Activated CD4-positive, alpha-beta T cell treated with anti-CD3 and anti-CD28 coated beads, Interleukin-2, Interleukin-6, amounts not matched to agents 100 ng/mL and 50 ng/mL, durations not matched to agents 16 hours and 8 hours (primary cell): ENCODE data around the gene SLC9B1.

Experiments used
- DNase-seq: peaks from one replicate; pipeline ENCODE4 v3.0.0-alpha.2; 2020

The SLC9B1 gene, protein sequence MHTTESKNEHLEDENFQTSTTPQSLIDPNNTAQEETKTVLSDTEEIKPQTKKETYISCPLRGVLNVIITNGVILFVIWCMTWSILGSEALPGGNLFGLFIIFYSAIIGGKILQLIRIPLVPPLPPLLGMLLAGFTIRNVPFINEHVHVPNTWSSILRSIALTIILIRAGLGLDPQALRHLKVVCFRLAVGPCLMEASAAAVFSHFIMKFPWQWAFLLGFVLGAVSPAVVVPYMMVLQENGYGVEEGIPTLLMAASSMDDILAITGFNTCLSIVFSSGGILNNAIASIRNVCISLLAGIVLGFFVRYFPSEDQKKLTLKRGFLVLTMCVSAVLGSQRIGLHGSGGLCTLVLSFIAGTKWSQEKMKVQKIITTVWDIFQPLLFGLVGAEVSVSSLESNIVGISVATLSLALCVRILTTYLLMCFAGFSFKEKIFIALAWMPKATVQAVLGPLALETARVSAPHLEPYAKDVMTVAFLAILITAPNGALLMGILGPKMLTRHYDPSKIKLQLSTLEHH

DNA sequence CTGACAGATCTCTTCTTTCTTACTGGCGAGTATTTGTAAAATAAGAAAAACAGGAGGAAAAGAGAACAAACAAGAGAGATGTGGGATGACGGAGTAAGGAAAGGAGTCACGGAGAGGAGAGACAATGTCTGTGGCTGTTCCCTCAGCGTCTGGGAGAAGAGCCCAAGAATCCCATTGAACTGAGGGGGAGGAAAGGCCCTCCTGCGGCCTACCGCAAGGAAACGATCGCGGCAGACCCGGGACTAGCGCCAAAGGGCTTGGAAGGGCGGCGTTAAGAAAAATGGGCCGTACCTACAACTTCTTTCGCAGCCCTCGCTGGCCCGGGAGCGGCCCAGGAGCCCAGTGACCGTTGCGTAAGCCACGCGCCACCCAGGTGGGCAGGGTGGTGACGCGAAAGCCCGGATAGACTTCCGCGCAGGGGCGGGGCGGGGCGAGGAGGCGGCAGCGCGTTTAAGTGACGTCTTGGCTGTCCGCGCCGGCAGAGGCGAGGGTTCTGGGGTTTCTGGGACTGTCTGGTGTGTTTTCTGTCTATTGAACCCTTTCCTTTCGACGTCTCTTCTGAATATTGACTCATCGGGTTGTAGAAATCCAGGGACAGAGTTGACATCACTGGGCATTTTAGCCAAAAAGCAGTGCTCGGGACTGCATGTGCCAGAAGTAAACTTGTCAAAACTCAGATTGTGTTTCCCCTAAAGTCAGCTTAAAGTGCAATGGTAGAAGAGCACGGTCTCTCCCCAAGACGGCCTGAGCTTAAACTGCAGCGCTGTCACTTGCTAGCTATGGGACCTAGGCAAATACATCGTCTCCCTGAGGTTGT is at the start of gene SLC9B1:
Gene SLC9B1, minus strand, starts transcription at position 398 of the 817 bp plus-strand sequence. CDS start 27,994 bp downstream, outside the sequence.
- peak; percentile 96 for DNase-seq

DNA sequence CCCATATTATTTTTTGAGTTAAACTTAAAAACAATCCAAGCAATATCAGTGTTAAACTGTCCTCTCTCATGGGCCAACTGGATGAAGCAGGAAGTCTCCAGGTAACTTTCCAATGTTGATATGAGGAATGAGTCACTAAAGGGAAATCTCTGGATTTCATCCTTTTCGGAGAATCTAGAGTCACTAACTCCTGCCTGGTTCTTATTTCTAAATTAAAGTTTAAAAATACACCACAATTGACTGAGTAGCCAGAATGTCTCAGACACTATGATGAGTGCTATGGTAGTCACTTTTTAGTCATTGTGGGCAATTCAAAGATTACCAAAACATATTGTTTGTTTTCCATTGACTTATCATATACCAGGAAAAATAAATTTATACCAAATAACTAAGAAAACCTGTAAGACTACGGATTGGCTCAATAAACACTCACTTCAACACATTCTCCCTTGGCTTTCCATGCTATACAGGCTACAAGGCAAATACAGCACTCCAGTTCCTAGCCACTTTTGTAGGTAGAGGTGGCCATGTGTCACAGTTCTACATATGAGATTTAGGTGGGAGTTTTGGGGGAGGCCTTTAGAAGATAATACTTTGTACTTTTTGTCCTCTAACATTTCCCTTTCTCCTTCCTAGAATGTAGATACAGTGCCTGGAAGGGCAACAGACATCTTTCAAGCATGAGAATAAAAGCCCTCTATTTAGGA is 48.5 kb upstream of the SLC9B1 start:
- DNase-seq: no peak

DNA sequence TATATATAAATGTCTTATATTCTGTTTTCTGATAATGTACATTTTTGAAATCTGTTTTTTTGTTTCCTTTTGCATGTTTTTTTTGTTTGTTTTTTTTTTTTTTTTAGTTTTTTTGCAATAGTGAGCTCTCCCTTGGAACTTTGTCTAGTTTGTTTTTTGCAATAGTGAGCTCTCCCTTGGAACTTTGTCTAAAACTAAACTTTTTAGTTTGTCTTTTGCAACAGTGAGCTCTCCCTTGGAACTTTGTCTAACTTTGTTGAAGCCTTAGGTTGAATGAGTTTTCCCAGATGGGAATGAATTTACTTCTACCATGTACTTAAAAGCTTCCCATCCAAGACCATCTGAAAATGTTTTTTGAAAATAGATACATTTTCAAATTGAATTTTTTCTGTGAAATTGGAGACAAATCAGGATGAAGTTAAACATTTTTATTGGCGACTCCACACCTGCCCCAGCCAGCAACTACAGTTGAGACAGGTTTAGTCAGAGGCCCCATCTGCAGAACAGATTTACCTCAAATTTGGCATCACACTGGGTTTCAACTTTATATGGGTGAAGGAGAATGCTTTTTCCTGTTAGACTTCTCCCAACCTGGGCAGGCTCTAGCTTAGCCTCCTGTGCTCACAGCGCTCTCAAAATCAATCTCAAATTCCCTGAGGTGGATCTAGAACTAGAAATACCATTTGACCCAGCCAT is 41.1 kb upstream of the SLC9B1 start:
- no peak for DNase-seq

DNA sequence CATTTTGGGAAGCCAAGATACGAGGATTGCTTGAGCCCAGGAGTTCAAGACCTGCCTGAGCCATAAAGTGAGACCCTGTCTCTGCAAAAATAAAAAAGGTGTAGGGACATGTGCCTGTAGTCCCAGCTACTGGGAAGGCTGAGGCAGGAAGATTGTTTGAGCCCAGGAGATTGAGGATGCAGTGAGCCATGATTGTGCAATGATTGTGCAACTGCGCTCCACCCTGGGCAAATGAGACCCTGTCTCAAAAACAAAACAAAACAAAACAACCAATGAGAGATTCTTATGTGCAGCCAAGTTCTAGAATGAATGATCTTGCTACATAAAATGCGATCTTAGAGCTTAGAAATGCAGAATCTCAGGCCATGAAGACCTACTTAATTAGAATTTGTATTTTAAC is 34.5 kb upstream of the SLC9B1 start:
- no peak for DNase-seq

DNA sequence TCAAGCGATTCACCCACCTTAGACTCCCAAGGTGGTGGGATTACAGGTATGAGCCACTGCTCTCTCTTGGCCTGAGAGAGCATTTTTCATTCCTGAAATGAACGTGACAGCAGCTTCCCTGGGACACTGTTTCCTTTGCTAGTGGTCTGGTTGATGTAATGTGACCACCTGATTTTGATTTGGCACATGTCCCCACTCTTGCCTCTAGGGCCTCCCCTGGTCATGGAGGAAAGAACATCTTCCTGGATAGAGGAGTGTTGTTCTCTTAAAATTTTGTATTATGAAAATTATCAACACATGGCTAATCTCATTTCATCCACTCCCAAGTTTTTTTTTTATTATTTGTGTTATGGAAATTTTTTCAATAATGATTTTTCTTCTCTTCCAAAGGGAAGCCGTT is 33.3 kb upstream of the SLC9B1 start:
- DNase-seq: no peak

DNA sequence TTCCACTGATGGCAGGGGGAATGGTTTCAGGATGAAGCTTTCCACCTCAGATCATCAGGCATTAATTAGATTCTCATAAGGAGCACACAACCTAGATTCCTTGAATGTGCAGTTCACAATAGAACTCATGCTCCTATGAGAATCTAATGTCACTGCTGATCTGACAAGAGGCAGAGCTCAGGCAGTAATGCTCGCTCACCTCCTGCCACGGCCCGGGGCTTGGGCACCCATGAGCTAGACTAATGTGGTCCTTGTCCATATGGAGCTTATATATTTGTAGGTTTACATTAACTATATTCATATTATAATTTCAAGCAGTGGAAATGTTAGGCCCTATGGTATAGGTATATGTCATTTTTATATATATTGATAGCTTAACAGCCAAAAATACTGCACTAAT is 32.6 kb upstream of the SLC9B1 start:
- no peak for DNase-seq

DNA sequence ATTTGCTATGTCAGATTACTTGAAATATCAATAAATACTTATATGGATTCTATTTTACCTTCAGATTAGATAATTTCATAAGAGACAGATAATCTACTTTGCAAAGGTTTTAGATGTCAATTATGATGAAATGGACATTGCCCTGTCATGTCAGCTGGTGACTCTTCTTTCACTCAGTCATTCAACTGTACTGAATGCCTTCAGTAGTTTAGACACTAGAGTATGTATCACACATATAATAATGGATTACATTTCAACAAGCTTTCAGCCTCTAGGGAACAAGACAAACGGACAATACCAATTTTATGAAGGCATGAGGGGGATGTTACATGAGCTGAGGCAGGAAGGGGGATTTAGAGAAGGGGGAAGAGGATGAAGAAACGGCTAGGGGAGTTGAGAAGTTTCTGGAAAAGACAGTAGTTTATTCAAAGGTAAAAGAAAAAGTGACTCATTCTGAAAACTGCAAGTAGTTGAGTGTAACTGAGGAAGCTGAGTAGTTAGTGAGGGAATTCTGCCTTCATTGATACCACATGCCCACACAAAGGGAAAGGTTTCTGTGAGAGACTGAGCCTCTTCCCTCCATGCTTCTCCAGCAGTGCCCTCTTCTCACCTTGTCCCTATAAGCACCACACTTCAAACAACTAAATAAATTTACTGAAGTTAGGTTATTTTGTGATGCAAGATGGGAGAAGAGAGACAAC is 31.4 kb upstream of the SLC9B1 start:
- peak; percentile 18 for DNase-seq

DNA sequence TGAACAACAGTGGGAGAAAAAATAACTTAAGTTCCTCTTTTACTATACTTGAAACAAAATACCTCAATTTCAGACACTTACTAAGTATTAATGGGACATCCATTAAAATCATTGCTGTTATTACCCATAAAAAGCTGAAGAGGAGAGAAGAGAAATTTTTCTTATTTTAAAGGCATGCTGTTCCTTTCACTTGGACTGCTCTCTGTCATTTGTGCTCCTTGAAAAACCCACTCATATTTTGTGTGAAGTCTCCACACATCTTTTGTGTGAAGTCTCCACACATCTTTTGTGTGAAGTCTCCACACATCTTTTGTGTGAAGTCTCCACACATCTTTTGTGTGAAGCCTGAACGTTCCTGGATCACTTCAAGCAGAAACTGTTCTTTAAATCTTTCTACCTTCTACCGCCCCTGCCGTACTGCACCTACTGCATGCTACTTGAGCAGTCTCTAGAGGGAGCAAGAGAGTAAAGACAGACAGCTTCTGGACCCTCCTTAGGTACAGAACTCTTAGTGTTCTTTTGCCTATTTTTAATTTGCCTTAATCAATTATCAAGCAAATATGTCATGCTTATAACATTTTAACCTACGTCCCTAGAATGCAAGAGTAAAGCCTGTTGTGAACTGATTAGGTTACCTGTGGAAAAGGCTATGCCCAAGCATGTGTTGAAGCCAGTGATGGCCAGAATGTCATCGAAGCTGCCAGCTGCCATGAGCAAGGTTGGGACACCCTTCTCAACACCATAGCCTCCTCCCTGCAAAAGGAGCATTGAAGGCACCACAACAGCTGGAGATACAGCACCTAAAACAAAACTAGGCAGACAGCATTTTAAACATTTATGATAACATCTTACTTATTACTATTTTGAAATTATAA is 27.1 kb upstream of the SLC9B1 start:
- DNase-seq: peak; percentile 54

DNA sequence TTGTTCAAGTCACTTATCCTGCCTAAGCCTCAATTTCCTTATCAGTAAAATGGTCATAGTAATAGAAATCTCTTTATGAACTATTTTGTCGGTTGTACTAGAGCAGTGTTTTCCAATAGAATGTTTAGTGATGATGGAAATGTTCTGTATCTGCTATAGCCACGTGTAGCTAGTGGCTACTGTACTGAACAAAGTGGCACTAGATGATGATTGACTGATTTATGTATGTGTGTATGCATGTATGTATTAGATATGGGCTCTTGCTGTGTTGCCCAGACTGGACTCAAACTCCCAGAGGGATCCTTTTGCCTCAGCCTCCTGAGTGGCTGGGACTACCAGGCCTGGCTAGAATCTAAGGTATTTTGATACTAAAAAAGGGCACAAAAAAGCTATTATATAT is 24.7 kb upstream of the SLC9B1 start:
- no peak for DNase-seq

DNA sequence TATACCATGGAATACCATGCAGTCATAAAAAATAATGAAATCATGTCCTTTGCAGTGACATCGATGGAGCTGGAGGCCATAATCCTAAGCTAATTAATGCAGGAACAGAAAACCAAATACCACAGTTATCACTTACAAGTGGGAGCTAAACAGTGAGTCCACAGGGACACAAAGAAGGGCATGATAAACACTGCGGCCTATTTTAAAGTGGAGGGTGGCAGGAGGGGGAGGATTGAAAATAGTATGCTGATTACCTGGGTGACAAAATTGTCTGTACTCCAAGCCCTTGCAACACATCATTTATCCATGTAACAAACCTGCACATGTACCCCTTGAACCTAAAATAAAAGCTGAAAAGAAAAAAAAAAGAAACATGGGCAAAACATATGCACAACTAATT is 16.7 kb upstream of the SLC9B1 start:
- no peak for DNase-seq

DNA sequence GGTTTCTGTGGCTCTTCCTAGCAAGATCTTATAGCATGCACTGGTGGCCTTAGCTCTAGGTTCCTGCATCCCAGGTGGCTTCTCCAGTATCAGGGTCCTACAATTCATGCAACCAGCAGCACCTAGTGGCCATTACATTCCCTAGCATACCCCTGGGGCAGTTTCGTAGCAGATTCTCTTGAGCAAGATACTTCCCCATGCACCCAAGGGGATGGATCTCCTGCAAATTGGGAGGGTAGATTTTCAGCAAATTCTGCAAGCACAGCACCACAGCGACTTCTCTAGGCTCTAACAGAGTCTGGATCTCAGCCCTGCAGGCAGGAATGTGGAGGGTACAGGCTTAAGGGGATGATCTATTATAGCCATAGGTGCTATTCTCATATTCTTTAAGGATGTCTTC is 13.1 kb upstream of the SLC9B1 start:
- DNase-seq: no peak

DNA sequence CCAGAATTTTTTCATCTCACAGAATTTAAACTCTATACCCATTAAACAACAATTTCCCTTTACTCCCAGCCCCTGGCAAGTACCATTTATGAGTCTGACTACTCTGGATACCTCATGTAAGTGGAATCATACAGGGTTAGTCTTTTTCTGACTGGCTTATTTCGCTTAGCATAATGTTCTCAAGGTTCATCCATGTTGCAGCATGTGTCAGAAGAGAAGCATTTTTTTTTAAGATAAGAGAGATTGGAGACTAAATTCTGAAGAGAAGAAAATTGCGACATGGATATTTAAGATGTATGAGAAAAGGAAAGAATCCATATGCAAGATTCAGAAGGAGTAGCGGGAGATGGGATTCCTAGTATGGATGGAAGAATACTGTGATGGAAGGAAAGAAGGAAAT is 11.3 kb upstream of the SLC9B1 start:
- DNase-seq: no peak

DNA sequence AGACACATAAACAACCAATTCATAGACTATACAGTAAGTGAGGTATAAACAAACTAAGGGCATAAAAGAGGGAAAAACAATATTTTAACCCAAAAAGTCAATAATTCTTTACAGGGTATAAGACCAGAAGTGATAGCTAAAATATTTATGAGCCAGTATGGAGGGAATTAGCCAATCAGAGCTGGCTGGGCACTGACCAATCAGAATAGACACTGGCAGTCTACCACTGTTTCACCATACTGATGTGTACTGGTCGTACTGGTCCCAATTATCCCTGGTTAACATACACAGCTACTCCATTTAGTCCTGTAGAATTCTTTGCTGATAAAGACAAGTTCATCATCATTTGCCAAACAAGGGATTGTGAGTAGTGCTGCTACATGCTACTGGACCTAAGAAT is 9.8 kb upstream of the SLC9B1 start:
- no peak for DNase-seq

DNA sequence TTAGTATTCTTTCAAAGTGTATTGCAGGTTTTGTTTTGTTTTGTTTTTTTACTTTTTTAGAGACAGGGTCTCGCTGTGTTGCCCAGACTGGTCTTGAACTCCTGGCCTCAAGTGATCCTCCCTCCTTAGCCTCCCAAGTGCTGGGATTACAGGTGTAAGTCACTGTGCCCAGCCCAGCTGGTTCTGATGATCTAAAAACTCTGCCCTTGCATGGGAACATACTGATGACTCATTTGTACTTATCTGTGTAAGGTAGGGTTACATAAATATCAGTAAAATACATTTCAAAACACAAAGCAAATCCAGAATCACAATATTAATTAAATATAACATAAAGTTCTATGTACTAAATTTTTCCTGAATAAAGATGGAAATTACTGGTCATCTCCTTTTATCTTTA is 7.4 kb upstream of the SLC9B1 start:
- no peak for DNase-seq

DNA sequence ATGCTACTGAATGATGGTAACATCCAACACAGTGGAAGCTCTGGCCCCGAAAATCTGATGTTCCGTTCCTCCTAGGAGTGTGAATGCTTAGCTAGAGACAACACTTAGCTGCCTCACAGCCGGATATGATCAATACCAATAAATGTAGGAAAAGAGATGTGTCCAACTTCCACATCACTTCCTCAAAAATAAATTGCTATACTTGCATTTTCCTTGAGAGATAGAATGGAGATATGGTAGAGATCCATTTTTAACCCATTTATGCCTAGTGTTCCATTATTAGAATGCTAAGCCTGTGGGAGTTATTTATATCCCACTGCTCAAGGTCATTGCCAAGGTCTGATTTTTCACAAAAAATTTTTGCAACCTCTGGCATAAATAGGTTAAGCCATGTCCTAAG is 5.5 kb upstream of the SLC9B1 start:
- no peak for DNase-seq

DNA sequence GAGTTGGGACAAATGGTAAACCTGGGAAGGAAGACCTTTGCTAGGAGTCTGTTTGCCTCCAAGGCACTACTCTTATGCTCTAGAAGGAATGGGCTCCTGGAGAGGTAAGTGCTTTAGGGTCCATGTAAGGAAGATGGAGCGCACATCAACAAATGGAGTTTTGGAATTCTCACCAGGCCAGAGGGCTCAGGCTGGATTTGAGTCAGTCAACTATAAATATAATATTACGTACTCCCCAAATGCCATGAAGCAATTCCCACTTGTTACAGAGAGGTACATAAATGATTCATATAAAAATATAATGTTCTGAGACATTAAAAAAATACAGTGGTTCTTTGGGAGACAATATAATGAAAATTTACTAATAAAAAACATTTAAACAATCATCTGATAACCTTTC is 1.6 kb upstream of the SLC9B1 start:
- no peak for DNase-seq

DNA sequence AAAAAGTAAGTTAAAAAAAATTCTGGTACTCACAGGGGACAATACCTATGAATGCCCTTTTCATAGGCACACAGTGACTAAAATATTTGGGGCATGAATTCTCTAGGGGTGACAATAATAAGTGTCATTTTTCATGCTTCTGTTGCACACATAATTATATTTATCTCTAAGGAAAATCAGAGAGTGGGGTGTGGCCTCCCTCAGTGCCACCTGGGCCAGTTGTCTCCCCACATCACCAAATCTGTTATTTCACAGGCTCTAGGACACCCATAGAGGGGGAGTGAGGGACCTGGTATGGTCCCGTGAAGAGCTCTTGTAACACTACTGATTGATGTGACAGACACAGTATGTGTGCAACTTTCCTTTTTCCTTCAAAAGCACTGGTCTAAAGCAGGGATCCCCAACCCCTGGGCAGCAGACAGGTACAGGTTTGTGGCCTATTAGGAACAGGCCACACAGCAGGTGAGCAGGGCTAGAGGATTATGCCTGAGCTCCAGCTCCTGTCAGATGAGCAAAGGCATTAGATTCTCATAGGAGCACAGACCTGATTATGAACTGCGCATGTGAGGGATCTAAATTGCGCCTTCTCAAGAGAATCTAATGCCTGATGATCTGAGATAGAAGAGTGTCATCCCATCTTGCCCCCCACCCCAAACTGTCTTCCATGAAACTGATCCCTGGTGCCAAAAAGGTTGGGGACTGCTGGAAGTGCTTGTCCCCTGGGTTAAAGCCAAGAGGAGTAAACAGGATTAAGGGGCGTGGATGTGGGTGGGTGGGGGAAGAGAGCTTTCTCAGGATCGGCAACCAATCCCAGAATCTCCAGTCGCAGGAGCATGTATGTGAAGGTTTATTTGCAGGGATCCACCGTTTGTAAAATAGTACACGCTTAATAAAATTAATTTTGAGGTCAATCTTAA is 856 bp downstream of the SLC9B1 start:
- no peak for DNase-seq

DNA sequence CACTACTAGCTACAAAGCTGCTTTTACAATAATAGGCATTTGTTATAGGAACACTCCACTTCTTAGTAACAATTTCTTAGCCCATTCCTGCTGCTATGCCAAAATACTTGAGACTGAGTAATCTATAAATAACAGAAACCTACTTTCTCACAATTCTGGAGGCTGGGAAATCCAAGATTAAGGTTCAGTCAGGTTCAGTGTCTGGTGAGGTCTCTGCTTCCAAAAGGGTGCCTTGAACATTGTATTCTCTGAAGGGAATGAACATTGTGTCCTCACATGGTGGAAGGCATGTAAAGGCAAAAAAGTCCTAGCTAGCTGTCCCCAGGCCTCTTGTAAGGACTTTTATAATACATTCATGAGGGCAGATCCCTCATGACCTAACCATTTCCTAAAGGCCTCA is 7.0 kb downstream of the SLC9B1 start:
- DNase-seq: no peak

DNA sequence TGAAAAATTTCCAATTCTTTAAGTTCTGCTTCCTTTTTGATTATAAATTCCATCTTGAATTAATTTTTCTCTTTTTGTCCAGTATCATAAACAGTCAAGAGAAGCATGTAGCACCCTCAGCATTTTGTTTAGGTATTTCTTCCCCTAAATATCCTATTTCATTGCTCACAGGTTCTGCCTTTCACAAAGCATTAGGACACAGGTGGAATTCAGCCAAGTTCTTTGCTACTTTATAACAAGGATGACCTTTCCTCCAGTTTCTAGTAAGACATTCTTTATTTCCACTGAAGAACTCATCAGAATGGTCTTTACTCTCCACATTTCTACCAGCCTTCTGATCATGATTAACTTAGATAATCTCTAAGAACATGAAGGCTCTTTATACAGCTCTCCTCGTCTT is 7.4 kb downstream of the SLC9B1 start:
- no peak for DNase-seq
